GM19468 (cell line): Measurements from ENCODE around the gene TGFBR1.

Experiments
- ATAC-seq: cut with Tn5 transposase; IDR thresholded peaks from one replicate; pipeline ENCODE4 v1.9.1; 2021; ENCODE audit warnings: mild to moderate bottlenecking, moderate library complexity, moderate number of reproducible peaks; ENCODE audit not compliant: unreplicated experiment; ENCODE audit errors: extremely low read depth

Gene TGFBR1

DNA sequence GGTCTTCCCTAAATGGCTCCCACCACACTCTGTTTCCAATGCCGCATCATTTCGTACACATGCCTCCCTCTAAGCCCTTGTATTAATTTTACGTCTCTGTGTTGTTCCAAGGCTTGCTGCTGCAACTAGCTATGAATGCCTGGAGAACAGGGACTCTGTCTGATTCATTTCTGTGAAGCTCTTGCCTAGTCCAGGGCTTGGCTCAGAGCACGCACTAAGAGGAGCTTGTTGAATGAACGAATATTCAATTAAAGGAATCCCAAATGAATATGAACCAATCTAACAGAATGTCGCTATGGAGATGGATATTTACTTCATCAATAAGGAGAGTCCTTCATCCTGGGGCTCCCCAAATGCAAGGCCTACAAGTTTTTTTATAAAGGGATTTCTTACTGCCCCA lies 55.3 kb downstream of the TGFBR1 start:
- no peak for ATAC-seq

DNA sequence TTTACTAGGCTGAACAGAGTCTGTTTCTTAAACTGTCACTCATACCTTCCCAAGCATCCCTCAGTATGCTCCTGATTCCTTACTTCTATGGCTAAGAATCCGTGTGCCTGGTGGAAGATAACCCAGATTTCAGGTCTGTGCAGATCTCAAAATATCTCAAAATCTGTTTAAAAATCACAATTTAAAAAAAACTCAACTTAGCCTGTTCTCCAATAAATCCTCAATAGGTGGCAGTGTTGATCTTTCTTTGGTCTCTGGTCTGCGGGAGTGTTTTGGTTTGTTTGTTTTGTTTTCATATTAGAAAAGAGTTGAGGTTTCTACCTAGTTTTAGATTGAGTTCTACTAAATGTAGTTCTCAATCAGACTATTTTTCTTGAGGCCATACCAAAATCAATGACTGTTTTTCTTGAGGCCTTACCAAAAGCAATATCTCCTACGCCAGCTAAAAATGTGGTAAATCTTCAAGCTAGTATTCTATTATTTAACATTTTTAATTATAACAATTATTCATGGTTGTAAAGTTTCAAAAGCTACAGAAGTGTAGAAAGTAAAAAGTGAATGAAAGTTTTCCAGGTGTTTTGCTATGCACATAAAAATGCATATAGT lies 57.9 kb downstream of the TGFBR1 start:
- no peak for ATAC-seq

DNA sequence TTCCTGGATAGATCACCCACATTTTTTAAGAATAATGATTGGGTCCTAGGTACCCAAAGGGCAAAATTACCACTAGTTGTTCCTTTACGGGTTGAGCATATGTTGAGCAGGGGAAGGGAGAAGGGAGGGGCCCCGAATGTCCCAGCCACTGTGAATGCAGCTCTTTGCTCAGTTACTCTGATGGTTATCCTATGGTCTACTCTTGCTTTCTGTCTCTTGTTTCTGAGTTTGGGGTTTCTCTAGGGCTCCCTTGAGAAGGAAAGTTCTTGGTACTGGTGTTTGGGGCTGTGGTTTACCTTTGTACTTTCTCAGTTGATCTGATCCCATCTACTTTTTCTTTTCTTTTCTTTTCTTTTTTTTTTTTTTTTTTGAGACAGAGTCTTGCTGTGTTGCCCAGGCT lies 61.2 kb downstream of the TGFBR1 start:
- no peak for ATAC-seq

DNA sequence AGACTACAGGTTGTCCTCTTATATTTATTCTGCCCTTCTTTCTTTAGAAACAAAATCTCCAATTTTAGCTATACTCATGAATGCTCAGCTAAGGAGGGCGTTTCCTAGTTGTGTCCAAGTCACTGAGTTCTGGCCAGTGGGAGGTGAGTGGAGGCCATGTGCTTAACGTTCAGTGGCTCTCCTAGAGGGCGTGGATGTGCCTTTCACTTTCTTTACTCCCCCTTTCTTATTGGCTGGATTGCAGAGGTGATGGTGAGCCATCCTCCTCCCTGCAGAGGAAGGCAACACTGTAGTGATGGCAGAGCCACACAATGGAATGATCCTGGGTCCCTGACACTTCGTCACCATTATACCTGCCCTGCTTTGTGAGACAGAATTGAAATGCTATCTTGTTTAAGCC lies 62.2 kb downstream of the TGFBR1 start:
- ATAC-seq = no peak

DNA sequence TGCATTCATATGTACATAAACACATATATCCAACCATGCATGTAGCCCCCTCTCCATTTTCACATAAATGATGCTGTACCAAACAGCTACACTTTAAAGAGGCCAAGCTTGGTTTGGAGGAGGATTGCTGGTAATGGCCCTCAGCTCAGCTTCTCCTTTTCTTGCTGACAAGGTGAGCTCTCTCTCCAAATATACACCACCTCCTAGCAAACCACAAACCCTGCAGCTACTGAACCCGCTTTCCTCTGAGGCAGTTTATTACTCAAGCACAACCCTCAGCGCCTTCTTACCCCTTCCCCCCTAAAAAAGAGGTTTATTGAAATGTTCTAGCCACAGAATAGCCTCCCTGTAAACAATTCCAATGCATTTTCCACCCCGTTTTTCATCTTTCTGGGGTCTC lies 62.8 kb downstream of the TGFBR1 start:
- no peak for ATAC-seq

DNA sequence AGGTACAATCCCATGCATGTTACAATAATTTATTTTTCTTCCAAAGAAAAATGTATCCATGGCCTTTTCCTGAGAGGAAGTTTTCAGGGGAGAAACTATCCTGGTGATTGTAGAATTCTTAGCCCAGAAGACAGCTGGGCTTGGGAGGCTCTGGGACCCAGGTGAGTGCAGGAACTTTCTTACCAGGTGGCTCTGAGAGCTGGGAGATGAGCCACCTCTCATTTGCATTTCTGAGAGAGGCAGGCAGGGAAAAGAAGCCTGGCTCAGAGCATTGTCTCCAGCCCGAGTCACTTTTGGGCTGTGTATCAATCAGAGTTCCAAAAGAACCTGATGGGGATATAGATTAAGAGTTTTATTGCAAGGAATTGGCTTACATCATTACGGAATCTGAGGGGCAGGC lies 64.2 kb downstream of the TGFBR1 start:
- no peak for ATAC-seq

DNA sequence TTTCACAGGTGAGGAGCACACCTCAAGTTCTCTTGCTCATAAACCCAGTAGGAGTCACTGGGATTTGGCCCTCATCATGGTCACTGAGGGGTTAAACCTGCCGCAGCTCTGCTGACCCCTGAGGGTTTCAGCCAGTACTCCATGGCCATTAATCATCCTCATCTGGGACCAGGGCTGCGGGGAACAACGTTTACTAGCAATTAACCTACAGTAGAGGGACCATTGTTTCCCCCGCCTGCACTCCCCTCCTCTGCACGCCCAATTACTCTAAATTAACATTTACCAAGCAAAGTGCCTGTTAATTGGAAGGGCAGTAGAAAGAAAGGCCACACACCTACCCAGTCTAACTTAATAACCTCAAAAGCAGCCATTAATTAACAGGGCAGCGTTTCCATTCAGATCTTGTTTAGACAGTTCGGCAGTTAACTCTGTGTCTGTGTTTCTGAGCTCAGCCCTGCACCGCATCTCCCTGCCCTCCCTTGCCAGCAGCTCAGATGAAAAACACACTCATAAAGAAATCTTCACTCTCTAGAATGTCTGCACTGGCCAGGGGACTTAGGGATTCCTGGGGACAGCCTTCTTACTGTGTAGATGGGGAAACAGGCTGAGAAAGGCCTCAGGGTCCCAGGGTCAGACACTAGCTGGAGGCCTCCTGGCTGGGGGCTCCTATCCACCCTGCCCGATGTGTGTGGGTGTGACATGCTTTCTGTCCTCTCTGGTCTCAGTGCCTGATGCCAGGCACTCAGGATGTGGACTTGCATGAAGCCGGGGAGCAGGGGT lies 65.3 kb downstream of the TGFBR1 start:
- ATAC-seq = no peak

DNA sequence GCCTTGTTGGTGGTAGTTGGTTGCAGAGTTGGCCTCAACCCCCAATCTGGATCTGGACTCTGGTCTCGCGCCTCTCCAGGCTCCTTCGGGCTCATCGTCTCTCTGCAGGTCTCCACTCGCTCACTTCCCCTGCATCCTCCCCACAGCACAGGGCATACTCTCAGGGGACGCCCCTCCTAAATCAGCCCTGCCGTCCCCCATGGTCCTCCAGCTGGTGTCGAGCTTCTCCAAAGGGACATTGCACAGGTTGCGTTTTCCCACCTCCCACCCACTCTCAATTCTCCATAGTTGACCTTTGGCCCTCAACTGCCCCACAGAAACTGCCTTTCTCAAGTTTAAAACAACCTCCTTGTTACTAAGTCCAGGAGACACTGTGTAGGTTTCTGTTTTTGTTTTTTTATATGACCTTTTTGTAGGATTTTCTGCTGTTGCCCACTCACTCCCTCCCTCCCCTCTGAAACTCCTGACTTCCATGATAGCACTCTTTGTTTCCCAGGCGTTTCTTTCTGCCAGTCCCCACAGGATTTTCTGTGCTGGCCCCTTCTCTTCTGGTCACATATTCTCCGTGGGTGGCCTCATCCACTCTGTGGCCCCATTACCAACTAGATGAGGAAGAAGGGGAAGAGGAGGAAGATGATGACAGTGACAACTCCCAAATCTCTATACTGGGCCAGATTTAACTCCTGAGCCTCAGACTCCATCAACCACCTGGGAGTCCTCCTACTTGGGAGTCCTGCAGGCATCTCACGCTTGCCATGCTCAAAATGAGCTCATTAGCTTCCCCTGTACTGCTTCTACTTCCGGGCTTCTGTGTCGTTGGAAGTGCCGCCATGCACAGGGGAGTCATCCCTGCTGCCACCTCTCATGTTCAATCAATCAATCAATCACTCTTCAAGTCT lies 66.6 kb downstream of the TGFBR1 start:
- no peak for ATAC-seq

DNA sequence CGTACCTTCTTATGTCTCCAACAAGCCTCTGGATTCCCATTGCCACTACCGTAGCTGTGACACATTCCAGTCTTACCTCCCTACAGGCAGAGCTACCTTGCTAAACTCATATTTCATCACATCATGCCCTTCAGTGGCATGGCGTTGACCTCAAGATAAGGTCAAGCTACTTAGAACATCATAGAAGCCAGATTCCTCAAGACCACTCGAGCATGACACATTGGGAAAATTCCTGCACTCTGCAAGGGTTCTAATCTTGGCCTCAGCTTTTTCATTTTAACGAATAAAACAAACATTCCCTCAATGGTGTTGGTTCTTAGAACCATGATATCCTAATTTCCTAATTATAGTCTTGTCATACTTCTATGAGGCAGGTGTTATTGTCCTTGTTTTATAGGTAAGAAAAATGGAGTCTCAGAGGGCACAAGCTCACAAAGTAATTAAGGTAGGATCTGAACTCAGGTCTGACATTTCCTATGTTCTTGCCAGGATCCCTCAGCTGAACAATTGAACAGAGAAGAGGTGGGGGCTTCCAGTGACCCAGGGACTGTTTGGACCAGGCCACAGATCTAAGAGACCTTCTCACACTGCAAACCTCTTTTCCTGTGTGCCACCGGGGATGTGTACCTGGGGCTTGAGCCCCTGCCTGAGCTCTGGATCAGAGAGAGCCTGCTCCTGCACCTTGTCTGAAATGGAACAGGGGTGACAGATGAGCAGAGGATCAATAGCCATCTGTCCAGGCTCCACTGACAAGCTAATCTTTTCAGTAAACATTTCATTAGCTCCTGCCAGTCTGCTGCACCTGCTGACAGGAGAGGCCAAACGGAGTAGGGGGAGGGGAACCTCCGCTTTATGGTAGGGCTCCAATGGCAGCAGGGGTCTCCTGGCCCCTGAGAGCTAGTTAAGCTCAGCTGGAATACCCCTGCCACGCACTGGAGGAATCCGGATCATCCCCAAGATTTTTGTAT lies 67.5 kb downstream of the TGFBR1 start:
- no peak for ATAC-seq

DNA sequence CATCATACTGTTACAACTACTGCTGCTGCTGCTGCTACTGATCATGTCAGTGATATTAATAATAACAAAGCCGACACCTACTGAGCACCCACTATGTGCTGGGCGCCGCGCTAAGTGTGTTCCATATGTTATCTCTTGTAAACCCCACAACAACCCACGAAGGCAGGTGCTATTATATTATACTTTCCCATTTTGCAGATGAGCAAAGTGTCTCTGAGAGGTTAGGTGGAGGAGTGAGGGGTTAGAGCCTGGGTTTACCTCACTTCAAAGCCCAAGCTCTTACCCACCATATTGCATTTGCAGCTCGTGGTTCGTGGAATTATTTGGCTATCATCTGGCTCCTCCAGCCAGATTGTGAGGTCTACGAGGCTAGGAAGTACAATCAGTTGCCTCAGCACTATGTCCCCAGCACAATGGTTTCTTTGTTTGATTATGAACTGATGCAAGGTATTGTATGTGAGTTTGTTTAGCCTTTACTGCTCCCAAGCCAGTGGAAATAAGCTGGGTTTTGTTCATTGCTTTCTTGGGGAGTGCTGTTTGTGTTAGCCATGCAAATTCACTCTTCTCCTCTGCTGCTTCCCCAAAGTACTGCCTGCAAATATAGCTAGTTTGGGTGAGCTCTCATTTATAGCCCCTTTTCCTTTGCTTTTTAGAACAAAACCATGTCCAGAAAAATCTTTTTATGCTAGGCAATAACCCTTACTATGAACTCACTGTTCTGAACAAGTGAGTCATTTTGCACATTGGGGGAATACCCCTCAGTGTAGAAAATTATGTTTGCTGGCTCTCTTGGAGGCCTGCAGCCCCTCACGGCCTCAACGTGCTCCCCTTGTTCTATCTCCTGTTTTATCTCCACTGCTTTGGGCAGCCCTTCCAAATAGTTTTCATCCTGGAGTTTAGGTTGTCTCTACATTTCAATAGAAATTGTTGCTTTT lies 68.9 kb downstream of the TGFBR1 start:
- no peak for ATAC-seq

DNA sequence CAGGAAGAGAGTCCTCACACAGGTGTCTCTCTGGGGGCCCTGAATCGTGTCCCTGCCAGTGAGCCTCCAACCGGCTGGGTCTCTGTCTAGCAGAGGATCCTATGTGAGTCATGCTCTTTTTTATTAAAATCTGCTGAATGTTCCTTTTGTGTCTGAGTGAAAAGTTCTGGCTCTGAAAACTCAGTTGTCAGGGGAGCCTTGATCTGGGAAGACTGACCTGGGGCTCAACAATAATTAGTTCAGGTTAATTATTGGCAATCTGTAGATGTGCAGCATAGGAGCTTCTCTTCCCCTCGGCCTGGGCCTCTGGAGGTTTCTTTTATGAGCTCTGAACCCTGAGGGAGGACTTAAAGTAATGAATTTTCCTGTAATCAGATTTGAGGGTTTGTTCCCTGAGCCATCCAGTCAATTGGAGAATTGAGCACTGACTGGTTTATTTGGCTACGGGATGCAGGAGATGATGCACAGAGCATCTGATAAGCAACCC lies 71.7 kb downstream of the TGFBR1 start:
- no peak for ATAC-seq

DNA sequence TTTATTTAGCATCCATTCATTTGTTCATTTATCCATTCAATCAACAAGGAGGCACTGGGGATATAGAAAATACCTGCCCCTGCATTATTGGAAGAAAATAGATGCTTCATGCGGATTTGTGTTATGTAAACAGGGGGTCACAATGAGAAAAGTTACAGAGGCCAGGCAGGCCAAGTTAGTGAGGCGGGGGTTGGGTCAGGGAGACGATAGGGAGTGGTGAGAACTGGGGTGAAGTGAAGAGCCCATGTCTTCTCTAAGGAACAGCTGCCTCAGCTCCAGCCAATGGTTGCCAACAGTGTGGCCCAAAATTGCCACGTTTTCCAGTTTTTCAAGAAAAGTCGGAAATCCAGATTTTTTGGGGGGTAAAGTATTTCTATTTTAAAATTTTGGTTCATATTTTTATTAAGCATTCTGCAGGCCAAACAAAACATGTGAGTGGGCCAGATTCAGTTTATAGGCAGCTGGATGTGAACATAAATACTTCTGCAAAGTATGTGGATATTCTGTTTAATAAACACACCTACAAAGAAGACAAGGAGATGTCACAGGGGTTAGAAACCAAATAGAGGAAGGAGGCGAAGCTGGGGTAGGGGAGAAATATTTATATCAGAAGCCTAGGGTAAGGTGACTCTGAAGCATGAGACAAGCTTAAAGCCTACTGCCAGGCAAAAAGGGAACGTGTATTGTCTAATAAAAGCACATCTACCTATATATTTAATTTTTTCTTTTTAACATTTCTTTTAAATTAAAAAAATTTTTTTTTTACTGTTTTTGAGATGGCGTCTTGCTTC lies 72.9 kb downstream of the TGFBR1 start:
- ATAC-seq = no peak

DNA sequence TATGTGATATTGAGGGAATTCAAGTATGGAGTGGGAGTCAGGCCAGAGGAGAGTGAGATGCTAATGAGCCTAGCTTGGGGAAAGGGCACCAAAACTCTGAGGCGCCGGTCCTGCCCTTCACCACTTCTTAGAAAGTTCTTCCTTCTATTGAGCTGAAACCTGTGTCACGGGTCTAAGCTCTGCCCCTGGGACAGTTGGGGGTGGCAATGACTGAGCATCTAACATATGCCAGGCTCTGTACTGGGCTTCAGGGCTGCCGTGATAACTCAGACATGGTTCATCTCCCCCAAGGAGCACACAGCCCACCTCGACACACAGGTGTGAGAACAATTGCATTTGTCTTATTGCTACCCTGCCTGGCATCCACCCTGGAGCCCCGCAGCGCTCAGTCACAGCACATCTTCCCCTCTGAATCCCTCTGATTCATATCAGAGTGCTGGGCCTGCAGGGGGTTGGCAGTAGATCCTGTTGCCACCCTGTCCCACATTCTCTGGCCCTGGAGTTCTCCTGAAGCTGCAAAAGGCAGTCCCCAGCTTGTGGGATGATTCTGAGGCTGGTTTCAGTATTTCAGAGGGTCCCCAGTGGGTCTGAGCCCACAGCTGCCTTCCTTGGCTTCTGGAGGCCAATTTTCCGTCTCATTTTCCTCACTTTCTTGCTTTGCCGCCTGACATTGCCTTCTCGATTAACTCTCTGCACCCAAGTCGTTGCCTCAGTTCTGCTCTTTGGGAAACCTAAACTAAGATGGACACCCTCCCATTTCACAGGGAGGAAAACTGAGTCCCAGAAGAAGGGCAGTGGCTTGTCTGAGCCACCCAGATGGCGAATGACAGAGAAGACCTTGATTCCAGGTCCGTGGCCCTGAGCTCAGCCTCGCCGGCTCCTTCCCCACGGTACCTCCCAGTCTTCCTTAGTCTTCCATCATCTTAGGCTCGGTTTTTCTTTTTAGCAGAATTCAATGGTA lies 74.3 kb downstream of the TGFBR1 start:
- no peak for ATAC-seq

DNA sequence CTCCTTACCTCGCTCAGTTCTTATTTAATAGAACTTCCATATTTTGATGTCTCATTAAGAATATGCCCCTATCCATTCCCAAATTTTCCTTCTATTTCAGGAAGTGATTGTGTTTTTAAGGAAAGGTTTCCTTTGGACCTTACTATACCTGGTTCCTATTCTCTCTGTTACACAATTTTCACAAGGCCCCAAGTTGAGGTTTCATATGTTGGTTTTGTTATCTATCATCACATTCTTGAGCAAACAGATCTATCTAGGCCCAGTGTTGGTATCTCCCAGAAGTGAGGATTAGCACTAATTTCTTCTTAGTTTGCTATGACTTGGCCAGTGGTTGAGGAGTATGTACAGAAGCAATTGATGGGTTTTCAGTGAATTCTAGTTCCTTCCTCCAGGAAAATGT lies 75.3 kb downstream of the TGFBR1 start:
- ATAC-seq = no peak

DNA sequence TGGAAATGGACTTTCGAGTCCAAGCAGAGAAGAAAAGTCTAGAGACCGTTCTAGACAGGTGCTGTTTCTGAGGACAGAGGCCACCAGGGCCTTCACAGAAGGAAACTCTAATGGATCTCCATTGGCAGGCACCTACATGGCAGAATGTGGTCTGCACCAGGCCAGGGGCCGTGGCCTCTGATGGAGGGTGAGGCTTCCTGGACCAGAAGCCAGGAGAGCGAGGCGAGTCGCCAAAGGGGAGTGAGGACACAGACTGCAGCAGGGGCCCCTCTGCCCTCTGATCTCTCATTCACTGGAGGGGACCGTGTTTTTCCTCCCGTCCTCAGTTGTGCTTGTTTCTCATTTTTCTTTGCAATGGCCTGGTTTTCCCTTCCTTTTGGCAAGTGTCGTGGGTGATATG lies 75.7 kb downstream of the TGFBR1 start:
- ATAC-seq = no peak

DNA sequence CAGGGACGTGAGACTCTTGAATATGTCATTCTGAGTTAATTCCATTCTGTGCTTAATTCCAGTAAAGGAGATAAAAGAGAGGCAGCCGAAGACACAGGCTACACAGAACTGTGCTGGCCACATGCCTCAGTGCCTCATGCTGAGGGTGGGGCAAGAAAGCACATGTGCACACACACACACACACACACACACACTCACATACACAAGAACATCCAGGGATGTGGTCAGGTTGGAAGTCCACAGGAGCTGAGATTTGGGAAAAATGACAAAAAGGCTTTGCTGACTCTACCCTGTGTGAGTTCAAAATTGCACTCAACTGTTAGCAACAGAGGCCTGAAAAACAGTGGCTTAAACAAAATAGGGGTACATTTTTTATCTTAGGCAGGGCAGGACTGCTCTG lies 76.3 kb downstream of the TGFBR1 start:
- ATAC-seq = no peak

DNA sequence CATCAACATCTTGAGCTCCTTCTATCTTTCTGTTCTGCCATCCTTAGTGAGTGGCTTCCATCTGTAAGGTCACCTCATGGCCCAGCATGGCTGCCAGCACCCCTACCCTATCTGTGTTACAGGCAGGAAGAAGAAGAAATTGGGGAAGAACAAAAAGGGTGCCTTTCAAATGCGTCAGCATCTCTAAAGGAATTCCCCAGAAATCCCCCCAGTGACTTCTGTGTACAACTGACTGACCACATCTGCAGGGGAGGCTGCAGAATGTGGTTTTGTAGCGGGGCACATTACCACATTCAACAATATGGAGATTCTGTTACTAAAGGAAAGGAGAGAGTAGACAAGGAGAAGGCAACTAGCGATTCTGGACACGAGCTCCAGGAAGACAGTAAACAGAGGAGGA lies 76.7 kb downstream of the TGFBR1 start:
- no peak for ATAC-seq
